Measurements from ENCODE around the gene TMEM263. TPM values are rescaled to one million over a fixed set of nuclear protein-coding genes. Genes with fewer than 3 reads are reported as not detected.

TMEM263 gene
- total and polyA plus RNA-seq, 11 donors = 11.6 to 59.2 (median 36.3) TPM

DNA sequence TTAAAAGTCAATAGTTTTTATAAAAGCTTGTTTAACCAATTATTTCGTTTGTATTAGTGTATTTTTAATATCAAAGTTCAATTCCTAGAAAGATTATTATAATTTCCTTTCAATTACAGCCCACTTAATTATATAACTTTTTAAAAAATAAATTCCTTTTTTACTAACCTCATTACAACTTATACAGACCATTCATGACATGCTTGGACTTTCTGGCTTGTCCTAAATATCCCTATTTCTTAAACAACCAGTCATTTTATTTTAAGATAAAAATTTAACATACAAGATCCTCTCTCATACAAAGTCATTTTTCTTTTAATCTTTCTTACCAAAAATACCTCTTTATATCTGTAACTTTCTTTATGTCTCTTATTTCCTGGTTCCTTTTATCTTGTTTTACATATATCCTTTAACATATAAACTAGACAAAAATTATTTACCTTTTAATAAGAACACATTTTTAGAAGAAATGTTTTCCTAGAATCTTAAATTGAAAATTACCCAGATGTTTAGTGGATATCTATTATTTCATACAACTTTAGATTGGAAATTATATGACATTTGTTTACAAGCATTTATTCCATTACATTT, 10.4 kb upstream of the TMEM263 start:
- Histone ChIP-seq H3K36me3 (no peaks in the 10 kb centered on the region), H3K27me3 (no peaks in the 10 kb centered on the region), H3K4me3 (no peak overlapping the region), H3K27ac (no peak overlapping the region), H3K4me1 (peaks cover 0 to 13% (median 2%) of the 10 kb centered on the region in 12 donors), H3K9me3 (peaks cover 0 to 6% (median 0%) of the 10 kb centered on the region in 12 donors)
- DNase-seq (no peak), ATAC-seq (no peak)
- intact Hi-C loops (cut with DNase I) = no loop called here
- WGBS, 4 donors = 15 to 29% (median 23%) methylated on average over 1 of the region's 1 CpG
- TF ChIP-seq, protein P1, sequence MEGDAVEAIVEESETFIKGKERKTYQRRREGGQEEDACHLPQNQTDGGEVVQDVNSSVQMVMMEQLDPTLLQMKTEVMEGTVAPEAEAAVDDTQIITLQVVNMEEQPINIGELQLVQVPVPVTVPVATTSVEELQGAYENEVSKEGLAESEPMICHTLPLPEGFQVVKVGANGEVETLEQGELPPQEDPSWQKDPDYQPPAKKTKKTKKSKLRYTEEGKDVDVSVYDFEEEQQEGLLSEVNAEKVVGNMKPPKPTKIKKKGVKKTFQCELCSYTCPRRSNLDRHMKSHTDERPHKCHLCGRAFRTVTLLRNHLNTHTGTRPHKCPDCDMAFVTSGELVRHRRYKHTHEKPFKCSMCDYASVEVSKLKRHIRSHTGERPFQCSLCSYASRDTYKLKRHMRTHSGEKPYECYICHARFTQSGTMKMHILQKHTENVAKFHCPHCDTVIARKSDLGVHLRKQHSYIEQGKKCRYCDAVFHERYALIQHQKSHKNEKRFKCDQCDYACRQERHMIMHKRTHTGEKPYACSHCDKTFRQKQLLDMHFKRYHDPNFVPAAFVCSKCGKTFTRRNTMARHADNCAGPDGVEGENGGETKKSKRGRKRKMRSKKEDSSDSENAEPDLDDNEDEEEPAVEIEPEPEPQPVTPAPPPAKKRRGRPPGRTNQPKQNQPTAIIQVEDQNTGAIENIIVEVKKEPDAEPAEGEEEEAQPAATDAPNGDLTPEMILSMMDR (IDR thresholded peaks at IDR 0.05) = no peak
- TF ChIP-seq POLR2A (IDR thresholded peaks at IDR 0.05) = no peak

DNA sequence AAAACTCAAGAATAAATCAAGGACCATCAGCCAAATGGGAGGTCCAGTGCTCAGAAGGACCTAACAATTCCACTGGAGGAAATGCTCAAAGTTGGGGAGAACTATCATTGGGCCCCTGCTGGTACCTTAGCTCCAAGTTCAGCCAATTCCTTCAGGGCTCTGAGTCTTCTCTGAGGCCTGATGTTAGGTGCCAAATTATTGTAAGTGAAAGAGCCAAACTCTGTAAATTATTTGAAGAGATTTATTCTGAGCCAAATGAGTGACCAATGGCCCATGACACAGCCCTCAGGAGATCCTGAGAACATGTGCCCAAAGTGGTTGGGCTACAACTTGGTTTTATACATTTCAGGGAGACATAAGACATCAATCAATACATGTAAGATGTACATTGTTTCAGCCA, 8.2 kb upstream of the TMEM263 start:
- ATAC-seq = no peak
- no peak overlapping the region for H3K4me3 ChIP-seq
- H3K27ac ChIP-seq = no peak overlapping the region
- H3K27me3 ChIP-seq = no peaks in the 10 kb centered on the region
- intact Hi-C loops (cut with DNase I) = no loop called here
- TF ChIP-seq POLR2A (IDR thresholded peaks at IDR 0.05) = no peak
- TF ChIP-seq, protein P1 (IDR thresholded peaks at IDR 0.05) = no peak
- H3K4me1 ChIP-seq = no peaks in the 10 kb centered on the region
- DNase-seq = no peak
- H3K9me3 ChIP-seq = peaks cover 0 to 6% (median 0%) of the 10 kb centered on the region in 12 donors
- H3K36me3 ChIP-seq = no peaks in the 10 kb centered on the region

DNA sequence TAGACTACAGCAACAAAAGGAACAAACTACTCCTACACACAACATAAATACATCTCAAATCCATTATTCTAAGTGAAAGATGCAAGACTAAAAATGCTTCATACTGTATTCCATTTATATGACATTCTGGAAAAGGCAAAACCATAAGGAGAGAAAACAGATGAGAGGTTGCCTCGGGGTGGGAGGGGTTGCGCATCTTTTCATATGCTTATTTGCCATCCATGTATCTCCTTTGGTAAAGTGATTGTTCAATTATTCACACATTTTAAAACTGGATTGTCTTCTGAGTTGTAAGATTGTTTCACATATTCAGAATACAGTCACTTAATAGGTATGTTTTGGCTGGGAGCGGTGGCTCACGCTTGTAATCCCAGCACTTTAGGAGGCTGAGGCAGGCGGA, 5.1 kb upstream of the TMEM263 start:
- Histone ChIP-seq H3K27ac (no peak overlapping the region), H3K4me1 (peaks cover 0 to 10% (median 6%) of the 10 kb centered on the region in 12 donors), H3K27me3 (no peaks in the 10 kb centered on the region), H3K36me3 (no peaks in the 10 kb centered on the region), H3K9me3 (peaks cover 0 to 5% (median 0%) of the 10 kb centered on the region in 12 donors), H3K4me3 (no peak overlapping the region)
- WGBS, 4 donors = 96 to 97% (median 96%) methylated on average over 5 of the region's 5 CpGs
- DNase-seq (no peak), ATAC-seq (no peak)
- intact Hi-C loops (cut with DNase I) = loop anchor here in 3 of 10 donors (10.0 kb wide), 3 partner anchors 74 to 176 kb away; partner anchors contain the start of genes CRY1 (in 2 of the 3) and RIC8B (in 1 of the 3)
- TF ChIP-seq POLR2A (IDR thresholded peaks at IDR 0.05) = no peak
- TF ChIP-seq, protein P1 (IDR thresholded peaks at IDR 0.05) = no peak

DNA sequence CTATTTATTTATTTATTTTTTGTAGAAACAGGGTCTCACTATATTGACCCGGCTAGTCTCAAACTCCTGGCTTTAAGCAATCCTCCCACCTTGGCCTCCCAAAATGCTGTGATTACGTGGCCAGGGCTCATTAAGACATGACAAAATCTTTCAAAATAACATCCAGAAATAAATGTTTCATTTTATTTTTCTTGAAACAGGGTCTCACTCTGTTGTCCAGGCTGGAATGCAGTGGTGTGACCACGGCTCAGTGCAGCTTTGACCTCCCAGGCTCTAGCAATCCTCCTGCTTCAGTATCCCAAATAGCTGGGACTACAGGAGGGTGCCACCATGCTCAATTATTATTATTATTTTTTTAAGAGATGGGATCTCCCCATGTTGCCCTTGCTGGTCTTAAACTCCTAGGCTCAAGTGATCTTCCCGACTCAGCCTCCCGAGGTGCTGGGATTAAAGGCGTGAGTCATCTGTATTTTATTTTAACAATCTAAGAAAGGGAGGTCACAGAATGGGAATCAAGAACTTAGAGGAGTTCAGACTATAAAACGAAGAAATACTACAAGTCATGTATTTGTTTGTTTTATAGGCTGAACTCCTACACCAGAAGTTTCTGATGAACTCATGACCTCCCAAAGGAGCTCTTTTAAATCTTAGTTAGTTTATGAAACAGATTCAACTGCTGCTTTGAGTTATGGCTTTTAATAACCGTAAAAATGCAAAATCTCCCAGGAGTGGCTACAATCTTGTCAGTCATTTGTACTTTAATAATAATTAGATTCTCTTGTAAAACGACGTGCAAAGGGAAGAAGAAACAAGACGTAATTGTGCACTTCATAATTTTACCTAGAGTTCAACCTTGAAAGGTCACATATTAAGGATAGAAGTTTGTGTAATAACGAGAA, 2.1 kb upstream of the TMEM263 start:
- Histone ChIP-seq H3K4me3 (no peak overlapping the region), H3K27me3 (no peaks in the 10 kb centered on the region), H3K36me3 (no peaks in the 10 kb centered on the region), H3K4me1 (peaks cover 0 to 25% (median 19%) of the 10 kb centered on the region in 12 donors), H3K9me3 (peaks cover 0 to 5% (median 0%) of the 10 kb centered on the region in 12 donors), H3K27ac (no peak overlapping the region)
- WGBS, 4 donors = 90 to 92% (median 91%) methylated on average over 12 of the region's 12 CpGs
- intact Hi-C loops (cut with DNase I) = loop anchor here in 3 of 10 donors (10.0 kb wide), 3 partner anchors 71 to 179 kb away; partner anchors contain the start of genes CRY1 (in 2 of the 3) and RIC8B (in 1 of the 3)
- TF ChIP-seq, protein P1 (IDR thresholded peaks at IDR 0.05) = no peak
- no peak for TF ChIP-seq POLR2A (IDR thresholded peaks at IDR 0.05)
- ATAC-seq = no peak
- no peak for DNase-seq
